Trophoblast cell (in vitro differentiated cells and primary cell): ENCODE results near the gene ARMH1.

Experiments used
- DNase-seq, 2 donors: peaks; one replicate each; pipeline ENCODE4 v3.0.0-alpha.2; 2016
- H2AFZ ChIP-seq: 2 replicates; pipeline ENCODE4 v1.6.1; 2013; ENCODE audit warnings: low read length, moderate library complexity, mild to moderate bottlenecking; ENCODE audit not compliant: insufficient read depth, poor library complexity
- H2AK5ac ChIP-seq: 2 replicates; pipeline ENCODE4 v1.6.1; 2013; ENCODE audit warnings: mild to moderate bottlenecking, low read length
- H2BK120ac ChIP-seq: 2 replicates; pipeline ENCODE4 v1.6.1; 2013; ENCODE audit warnings: low read length, mild to moderate bottlenecking, moderate library complexity; ENCODE audit not compliant: insufficient read depth, poor library complexity
- H2BK12ac ChIP-seq: 2 replicates; pipeline ENCODE4 v1.6.1; 2013; ENCODE audit warnings: mild to moderate bottlenecking, low read length, moderate library complexity
- H2BK5ac ChIP-seq: 2 replicates; pipeline ENCODE4 v1.6.1; 2013; ENCODE audit warnings: low read length, low read depth, moderate library complexity, mild to moderate bottlenecking; ENCODE audit not compliant: poor library complexity
- H3K14ac ChIP-seq: 2 replicates; pipeline ENCODE4 v1.6.1; 2013; ENCODE audit warnings: mild to moderate bottlenecking, low read length
- H3K18ac ChIP-seq: 2 replicates; pipeline ENCODE4 v1.6.1; 2013; ENCODE audit warnings: mild to moderate bottlenecking, low read length
- H3K23ac ChIP-seq: 2 replicates; pipeline ENCODE4 v1.6.1; 2013; ENCODE audit warnings: low read length
- H3K27ac ChIP-seq: 2 replicates; pipeline ENCODE4 v1.5.1; 2013; ENCODE audit warnings: low read depth, mild to moderate bottlenecking, inconsistent platforms, low read length, moderate library complexity
- H3K27me3 ChIP-seq: 2 replicates; pipeline ENCODE4 v1.6.1; 2013; ENCODE audit warnings: inconsistent platforms, mild to moderate bottlenecking, low read length, moderate library complexity; ENCODE audit not compliant: insufficient read depth
- H3K36me3 ChIP-seq, 2 experiments: 1 replicate in 1 of 2; 2 replicates in 1 of 2; pipeline ENCODE4 v1.6.1; 2013; ENCODE audit warnings: low read length in 2 of 2, mild to moderate bottlenecking in 2 of 2, moderate library complexity in 1 of 2; ENCODE audit not compliant: insufficient read depth in 2 of 2, control insufficient read depth in 1 of 2
- H3K4ac ChIP-seq: 2 replicates; pipeline ENCODE4 v1.6.1; 2013; ENCODE audit warnings: low read depth, mild to moderate bottlenecking, low read length, moderate library complexity
- H3K4me1 ChIP-seq, 2 experiments: 1 replicate in 1 of 2; 2 replicates in 1 of 2; pipeline ENCODE4 v1.6.1; 2013; ENCODE audit warnings: low read length in 2 of 2, mild to moderate bottlenecking in 2 of 2, moderate library complexity in 1 of 2; ENCODE audit not compliant: insufficient read depth in 2 of 2, control insufficient read depth in 1 of 2
- H3K4me2 ChIP-seq: 2 replicates; pipeline ENCODE4 v1.6.1; 2013; ENCODE audit warnings: inconsistent platforms, mild to moderate bottlenecking, low read length, moderate library complexity
- H3K4me3 ChIP-seq: 2 replicates; pipeline ENCODE4 v1.5.1; 2013; ENCODE audit warnings: mild to moderate bottlenecking, low read depth, low read length, inconsistent platforms
- H3K79me1 ChIP-seq: one replicate; pipeline ENCODE4 v1.6.1; 2013; ENCODE audit warnings: low read length
- H3K79me2 ChIP-seq: 2 replicates; pipeline ENCODE4 v1.6.1; 2013; ENCODE audit warnings: low read length, mild to moderate bottlenecking; ENCODE audit not compliant: control insufficient read depth, insufficient read depth, poor library complexity
- H3K9ac ChIP-seq: 2 replicates; pipeline ENCODE4 v1.6.1; 2013; ENCODE audit warnings: mild to moderate bottlenecking, low read length
- H3K9me3 ChIP-seq: 2 replicates; pipeline ENCODE4 v1.6.1; 2013; ENCODE audit warnings: low read depth, mild to moderate bottlenecking, control low read depth, inconsistent platforms, low read length; ENCODE audit not compliant: insufficient read depth
- H4K12ac ChIP-seq: 2 replicates; pipeline ENCODE4 v1.6.1; 2013; ENCODE audit warnings: low read depth, mild to moderate bottlenecking, low read length, moderate library complexity
- H4K8ac ChIP-seq: 2 replicates; pipeline ENCODE4 v1.6.1; 2013; ENCODE audit warnings: low read depth, mild to moderate bottlenecking, low read length, moderate library complexity
- H4K91ac ChIP-seq: one replicate; pipeline ENCODE4 v1.6.1; 2013; ENCODE audit warnings: low read depth, mild to moderate bottlenecking, low read length, moderate library complexity
- WGBS: extraction: QIAGEN DNeasy Blood & Tissue Kit; methylation state at CpG from one replicate; pipeline ENCODE4 v1.1.7; 2013; ENCODE audit warnings: missing lambda C conversion rate; ENCODE audit not compliant: insufficient read length, insufficient coverage; ENCODE audit errors: extremely low coverage; 5-methylcytosine and 5-hydroxymethylcytosine counted together

Gene ARMH1

DNA sequence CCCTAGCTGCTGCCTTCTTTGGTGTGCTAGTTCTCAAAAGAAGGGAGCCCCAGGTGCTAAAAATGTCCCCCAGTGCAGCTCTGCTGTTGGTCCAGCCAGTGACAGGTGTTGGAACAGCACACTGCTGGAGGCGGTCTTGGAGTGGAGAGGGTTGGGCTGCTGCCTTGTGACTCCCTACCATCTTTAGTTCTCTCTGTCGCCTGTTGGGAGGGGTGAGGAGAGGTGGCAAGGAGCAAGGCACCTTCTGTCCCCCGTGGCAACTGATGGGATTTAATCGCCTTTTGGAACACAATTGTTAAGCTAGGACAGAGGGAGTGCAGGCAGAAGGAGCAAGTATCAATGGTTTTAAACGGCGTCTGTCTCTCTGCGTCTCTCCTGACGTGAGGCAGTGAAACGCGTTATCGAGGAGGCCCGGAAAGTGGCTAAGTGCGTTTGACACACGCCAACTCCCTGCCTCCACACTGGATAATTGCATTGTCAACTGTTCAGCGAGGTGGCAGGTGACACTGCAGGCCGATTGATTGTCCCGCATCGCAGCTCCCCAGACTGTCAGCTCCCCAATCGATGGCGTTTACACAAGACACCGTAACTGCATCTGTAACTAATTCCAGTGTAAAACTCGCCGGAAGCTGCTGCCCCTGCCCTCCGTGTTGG lies 34.2 kb upstream of the ARMH1 start:
- no peaks in the 10 kb centered on the region for H3K9me3 ChIP-seq
- DNase-seq = no peak

DNA sequence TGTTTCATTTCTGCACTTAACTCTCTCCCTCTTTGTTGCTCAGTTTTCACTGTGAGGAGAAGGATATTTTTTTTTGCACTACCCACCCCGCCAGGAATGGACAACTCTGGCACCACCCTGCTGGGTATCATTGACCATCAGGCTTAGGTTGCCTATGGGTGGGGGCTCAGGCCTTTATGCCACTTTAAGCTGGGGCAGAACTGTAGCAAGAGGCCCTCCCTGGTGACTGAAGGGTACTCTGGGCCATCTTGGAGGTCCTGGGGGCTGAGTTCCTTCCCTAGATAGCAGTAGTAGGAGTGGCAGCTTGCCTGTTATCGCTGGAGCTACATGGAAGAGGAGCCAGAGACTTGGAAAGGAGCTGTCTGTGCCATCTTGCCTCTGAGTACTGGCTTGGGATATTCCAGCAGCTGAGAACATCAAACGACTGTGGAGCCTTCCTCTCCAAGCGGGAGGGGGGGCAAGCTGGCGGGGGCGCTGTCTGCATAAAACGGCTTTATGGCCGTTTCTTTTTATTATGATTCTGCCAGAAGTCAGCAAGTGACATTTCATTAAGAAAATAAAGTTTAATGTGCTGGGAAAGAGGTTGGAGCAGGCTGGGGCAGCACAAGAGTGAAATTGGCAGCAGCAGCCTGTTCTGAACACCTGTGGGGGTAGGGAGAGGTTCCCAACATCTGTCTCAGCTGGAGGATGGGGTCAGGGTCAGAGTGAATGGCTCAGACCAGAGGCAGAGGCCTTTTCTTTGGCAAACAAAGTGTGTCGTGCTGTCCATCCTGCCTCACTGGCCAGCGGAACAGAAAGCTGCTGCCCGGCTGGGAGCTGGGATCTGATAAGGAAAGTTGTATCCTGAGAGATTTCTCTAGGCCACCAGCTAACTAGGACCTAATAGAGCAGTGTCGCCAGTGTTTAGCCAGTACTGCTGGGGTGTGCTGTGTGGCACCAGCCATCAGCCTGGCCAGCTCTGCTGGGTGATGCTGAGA lies 33.1 kb upstream of the ARMH1 start:
- Histone ChIP-seq H3K23ac (no peak overlapping the region), H3K4me2 (no peak overlapping the region), H3K9me3 (no peaks in the 10 kb centered on the region), H3K36me3 (peaks cover 71 to 85% of the 10 kb centered on the region in 2 experiments), H4K12ac (no peak overlapping the region), H3K79me1 (no peaks in the 10 kb centered on the region), H3K27ac (no peak overlapping the region), H3K14ac (no peak overlapping the region), H4K91ac (no peak overlapping the region), H3K27me3 (no peaks in the 10 kb centered on the region), H3K9ac (no peak overlapping the region), H2BK12ac (no peak overlapping the region), H3K4me1 (no peaks in the 10 kb centered on the region), H2BK5ac (no peak overlapping the region), H3K4me3 (no peak overlapping the region), H2AK5ac (no peak overlapping the region), H3K18ac (no peak overlapping the region), H3K4ac (no peak overlapping the region), H2BK120ac (no peak overlapping the region), H3K79me2 (no peaks in the 10 kb centered on the region), H2AFZ (no peak overlapping the region), H4K8ac (no peak overlapping the region)
- DNase-seq = no peak
- WGBS = no CpG with 5 or more reads among the region's 12 CpGs

More for the DNA sequence above, 34.2 kb upstream of the ARMH1 start:
- no peaks in the 10 kb centered on the region for H3K79me2 ChIP-seq
- H4K91ac ChIP-seq = no peak overlapping the region
- H3K79me1 ChIP-seq = no peaks in the 10 kb centered on the region
- H3K18ac ChIP-seq = no peak overlapping the region
- H2BK12ac ChIP-seq = no peak overlapping the region
- no peak overlapping the region for H3K4me2 ChIP-seq
- no peak overlapping the region for H2AK5ac ChIP-seq
- H2BK120ac ChIP-seq = no peak overlapping the region
- H3K27ac ChIP-seq = no peak overlapping the region
- H4K12ac ChIP-seq = no peak overlapping the region
- no peak overlapping the region for H3K23ac ChIP-seq
- H3K4me1 ChIP-seq = no peaks in the 10 kb centered on the region
- H3K14ac ChIP-seq = no peak overlapping the region
- H4K8ac ChIP-seq = no peak overlapping the region
- WGBS = no CpG with 5 or more reads among the region's 24 CpGs
- no peak overlapping the region for H3K4me3 ChIP-seq
- H3K36me3 ChIP-seq = peaks cover 71 to 85% of the 10 kb centered on the region in 2 experiments
- no peak overlapping the region for H3K9ac ChIP-seq
- no peak overlapping the region for H2BK5ac ChIP-seq
- no peak overlapping the region for H2AFZ ChIP-seq
- H3K27me3 ChIP-seq = no peaks in the 10 kb centered on the region
- H3K4ac ChIP-seq = no peak overlapping the region

DNA sequence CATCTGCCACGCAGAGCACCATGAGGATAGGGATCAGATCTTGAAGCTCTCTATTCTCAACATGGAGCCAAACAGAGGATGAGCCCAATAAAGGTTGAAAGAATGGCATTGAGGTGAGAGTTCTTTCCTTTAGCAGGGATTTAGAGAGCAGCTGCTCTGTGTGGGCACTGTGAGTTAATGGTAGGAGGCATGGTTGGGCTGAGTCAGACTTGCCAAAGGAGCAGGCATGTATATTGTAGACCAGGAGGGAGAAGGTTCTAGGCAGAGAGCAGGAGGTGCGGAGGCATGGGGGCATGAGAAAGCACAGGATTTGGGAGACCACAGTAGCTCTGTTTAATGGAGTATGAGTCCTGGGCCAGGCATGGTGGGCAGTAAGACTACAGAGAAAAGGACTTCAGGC lies 32.3 kb upstream of the ARMH1 start:
- Histone ChIP-seq H2BK5ac (no peak overlapping the region), H2BK12ac (no peak overlapping the region), H2AK5ac (no peak overlapping the region), H4K8ac (no peak overlapping the region), H3K27me3 (no peaks in the 10 kb centered on the region), H3K14ac (no peak overlapping the region), H3K79me2 (no peaks in the 10 kb centered on the region), H3K4me1 (no peaks in the 10 kb centered on the region), H4K91ac (no peak overlapping the region), H2BK120ac (no peak overlapping the region), H3K9ac (no peak overlapping the region), H3K4me2 (no peak overlapping the region), H3K27ac (no peak overlapping the region), H3K36me3 (peaks cover 68 to 82% of the 10 kb centered on the region in 2 experiments), H3K79me1 (no peaks in the 10 kb centered on the region), H3K23ac (no peak overlapping the region), H3K4me3 (peak overlapping the region; percentile 19), H3K9me3 (no peaks in the 10 kb centered on the region), H3K18ac (no peak overlapping the region), H4K12ac (no peak overlapping the region), H2AFZ (no peak overlapping the region), H3K4ac (no peak overlapping the region)
- DNase-seq = no peak
- no CpG with 5 or more reads among the region's 2 CpGs for WGBS

DNA sequence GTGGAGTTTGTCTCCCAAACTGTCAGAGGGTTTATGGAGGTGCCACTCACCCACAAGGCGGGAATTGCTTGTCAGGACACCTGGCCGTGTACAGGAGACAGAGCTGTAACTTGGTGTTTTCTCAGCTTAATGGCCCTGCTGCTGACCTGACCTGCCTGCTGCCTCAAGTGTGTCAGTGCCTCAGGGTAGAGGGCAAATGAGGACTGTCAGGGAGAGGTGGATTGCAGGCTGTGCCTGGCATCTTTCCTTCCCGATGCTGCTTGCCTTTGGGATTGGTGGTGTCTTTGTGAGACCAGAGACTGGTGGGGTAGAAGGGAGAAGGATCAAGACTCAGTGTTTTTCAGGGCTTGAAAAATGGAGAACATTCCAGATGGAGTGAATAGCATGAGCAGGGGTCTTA lies 31.6 kb upstream of the ARMH1 start:
- DNase-seq = no peak
- Histone ChIP-seq H3K4me2 (no peak overlapping the region), H2BK120ac (no peak overlapping the region), H4K8ac (no peak overlapping the region), H3K4me1 (no peaks in the 10 kb centered on the region), H3K18ac (no peak overlapping the region), H3K14ac (no peak overlapping the region), H3K79me1 (no peaks in the 10 kb centered on the region), H3K36me3 (peaks cover 65 to 82% of the 10 kb centered on the region in 2 experiments), H2BK12ac (no peak overlapping the region), H3K23ac (no peak overlapping the region), H3K27ac (no peak overlapping the region), H3K4me3 (peak overlapping the region; percentile 19), H4K12ac (no peak overlapping the region), H3K27me3 (no peaks in the 10 kb centered on the region), H2BK5ac (no peak overlapping the region), H2AFZ (no peak overlapping the region), H4K91ac (no peak overlapping the region), H3K9ac (no peak overlapping the region), H2AK5ac (no peak overlapping the region), H3K79me2 (no peaks in the 10 kb centered on the region), H3K9me3 (no peaks in the 10 kb centered on the region), H3K4ac (no peak overlapping the region)
- no CpG with 5 or more reads among the region's 3 CpGs for WGBS
